H1 (cell line): ENCODE measurements around the gene OLIG2. TPM values are rescaled to one million over a fixed set of nuclear protein-coding genes. Genes with fewer than 3 reads are reported as not detected.

ENCODE experiments used
- CTCF ChIA-PET: fragments of 300-600 bp; sonication (Branson Sonifier 250); formaldehyde crosslinking; loops from one replicate; lab custom pipeline; 2021; ENCODE audit not compliant: partially characterized antibody; lab: Charles Lee
- POLR2A ChIA-PET: fragments of 300-600 bp; sonication (Branson Sonifier 250); formaldehyde crosslinking; loops from one replicate; lab custom pipeline; 2021; ENCODE audit warnings: inconsistent platforms; ENCODE audit not compliant: partially characterized antibody; lab: Charles Lee
- DNase-seq, 2 experiments: peaks; one replicate each; pipeline versions ENCODE4 v3.0.0 to v3.0.0-alpha.2; 2010 to 2022; ENCODE audit warnings: low spot score in 2 of 2, low read depth in 1 of 2, mixed read lengths in 1 of 2
- FAIRE-seq: peaks from 2 replicates; lab custom pipeline; 2011; peaks lifted over from hg19 to GRCh38; lab: Jason Lieb, UNC
- H2AFZ ChIP-seq: 2 replicates; pipeline ENCODE4 v1.8.1; 2012; ENCODE audit warnings: low read length, inconsistent platforms
- H2AK5ac ChIP-seq: 2 replicates; pipeline ENCODE4 v1.6.1; 2013; ENCODE audit warnings: low read depth, low read length
- H2BK120ac ChIP-seq: replicated peaks from 2 replicates; pipeline ENCODE3; 2013; ENCODE audit warnings: low read depth, low read length, inconsistent platforms
- H2BK12ac ChIP-seq: 2 replicates; pipeline ENCODE4 v1.6.1; 2013; ENCODE audit warnings: low read depth, low read length
- H2BK15ac ChIP-seq: 2 replicates; pipeline ENCODE4 v1.6.1; 2013; ENCODE audit warnings: low read length
- H2BK20ac ChIP-seq: 2 replicates; pipeline ENCODE4 v1.6.1; 2013; ENCODE audit warnings: low read length
- H2BK5ac ChIP-seq: 2 replicates; pipeline ENCODE4 v1.6.1; 2013; ENCODE audit warnings: low read depth, low read length
- H3K14ac ChIP-seq: 2 replicates; pipeline ENCODE4 v1.6.1; 2013; ENCODE audit warnings: inconsistent platforms; ENCODE audit not compliant: insufficient read length
- H3K18ac ChIP-seq: 2 replicates; pipeline ENCODE4 v1.6.1; 2013; ENCODE audit warnings: low read length; ENCODE audit errors: extremely low read depth
- H3K23ac ChIP-seq: 2 replicates; pipeline ENCODE4 v1.6.1; 2013; ENCODE audit warnings: inconsistent platforms; ENCODE audit not compliant: insufficient read length
- H3K23me2 ChIP-seq: 2 replicates; pipeline ENCODE4 v1.6.1; 2013; ENCODE audit warnings: low read depth, low read length
- H3K27ac ChIP-seq: 2 replicates; pipeline ENCODE4 v1.6.1; 2011; ENCODE audit warnings: low read depth, low read length, inconsistent platforms
- H3K27me3 ChIP-seq, 4 experiments: replicated peaks in 1 of 4; 1 replicate in 1 of 4; 2 replicates in 3 of 4; pipeline versions ENCODE4 v1.6.1 to v1.8.1; 2011 to 2013; ENCODE audit warnings: low read length in 3 of 4, mild to moderate bottlenecking in 3 of 4, inconsistent platforms in 2 of 4, mixed read lengths in 2 of 4, moderate library complexity in 1 of 4; ENCODE audit not compliant: control insufficient read depth in 3 of 4, insufficient read depth in 3 of 4; ENCODE audit errors: extremely low read depth in 1 of 4
- H3K36me3 ChIP-seq, 4 experiments: 2 replicates each; pipeline versions ENCODE4 v1.6.1 to v1.8.1; 2011 to 2013; ENCODE audit warnings: mild to moderate bottlenecking in 4 of 4, low read length in 3 of 4, moderate library complexity in 2 of 4, control low read depth in 1 of 4, inconsistent platforms in 1 of 4; ENCODE audit not compliant: insufficient read depth in 4 of 4, control insufficient read depth in 2 of 4
- H3K4ac ChIP-seq: replicated peaks from 2 replicates; pipeline ENCODE3; 2013; ENCODE audit warnings: low read length, low read depth, mixed read lengths, inconsistent platforms; ENCODE audit not compliant: insufficient read length
- H3K4me1 ChIP-seq, 4 experiments: replicated peaks in 1 of 4; 1 replicate in 1 of 4; 2 replicates in 3 of 4; pipeline versions ENCODE4 v1.6.1 to v1.8.1; 2011 to 2013; ENCODE audit warnings: low read length in 3 of 4, inconsistent platforms in 2 of 4, mixed read lengths in 1 of 4; ENCODE audit not compliant: insufficient read depth in 4 of 4, control insufficient read depth in 3 of 4
- H3K4me2 ChIP-seq, 2 experiments: 2 replicates each; pipeline versions ENCODE4 v1.6.1 to v1.8.1; 2011 to 2013; ENCODE audit warnings: low read depth in 2 of 2, low read length in 2 of 2, control low read depth in 1 of 2, inconsistent platforms in 1 of 2, mild to moderate bottlenecking in 1 of 2; ENCODE audit not compliant: insufficient read depth in 1 of 2
- H3K4me3 ChIP-seq, 4 experiments: fragments of 200-600, 300-600 bp in 1 of 4; sonication (generic), shearing (Covaris generic), sonication (Bioruptor Twin) in 1 of 4; 2 replicates each; pipeline versions ENCODE4 v1.5.1 to v1.8.1; 2011 to 2016; ENCODE audit warnings: low read length in 4 of 4, low read depth in 3 of 4, control low read depth in 2 of 4, inconsistent platforms in 2 of 4, mild to moderate bottlenecking in 2 of 4, mixed read lengths in 1 of 4, moderate library complexity in 1 of 4; ENCODE audit not compliant: insufficient read depth in 2 of 4; ENCODE audit errors: extremely low read depth in 1 of 4
- H3K56ac ChIP-seq: replicated peaks from 2 replicates; pipeline ENCODE3; 2013; ENCODE audit warnings: low read depth, mild to moderate bottlenecking, mixed read lengths, low read length, inconsistent platforms; ENCODE audit not compliant: insufficient read length
- H3K79me1 ChIP-seq: 2 replicates; pipeline ENCODE4 v1.6.1; 2013; ENCODE audit warnings: low read depth, low read length, control low read depth
- H3K79me2 ChIP-seq, 2 experiments: 2 replicates each; pipeline versions ENCODE4 v1.6.1 to v1.8.1; 2012 to 2013; ENCODE audit warnings: low read length in 2 of 2, mild to moderate bottlenecking in 2 of 2, inconsistent platforms in 1 of 2; ENCODE audit not compliant: insufficient read depth in 2 of 2, control insufficient read depth in 1 of 2
- H3K9ac ChIP-seq, 4 experiments: replicated peaks in 1 of 4; 1 replicate in 1 of 4; 2 replicates in 3 of 4; pipeline versions ENCODE4 v1.6.1 to v1.8.1; 2011 to 2013; ENCODE audit warnings: low read depth in 3 of 4, low read length in 3 of 4, control low read depth in 2 of 4, mild to moderate bottlenecking in 2 of 4, moderate library complexity in 2 of 4, inconsistent platforms in 1 of 4; ENCODE audit errors: extremely low read depth in 1 of 4
- H3K9me3 ChIP-seq, 2 experiments: 2 replicates each; pipeline versions ENCODE4 v1.6.1 to v1.8.1; 2012 to 2013; ENCODE audit warnings: mild to moderate bottlenecking in 2 of 2, moderate library complexity in 2 of 2, control low read depth in 1 of 2, inconsistent platforms in 1 of 2, low read depth in 1 of 2, low read length in 1 of 2, mixed read lengths in 1 of 2; ENCODE audit not compliant: insufficient read depth in 2 of 2
- H4K20me1 ChIP-seq, 2 experiments: replicated peaks in 1 of 2; 2 replicates each; pipeline versions ENCODE3 to v1.8.1; 2011 to 2013; ENCODE audit warnings: inconsistent platforms in 2 of 2, low read length in 2 of 2, mild to moderate bottlenecking in 1 of 2; ENCODE audit not compliant: insufficient read depth in 2 of 2, control insufficient read depth in 1 of 2
- H4K5ac ChIP-seq: 2 replicates; pipeline ENCODE4 v1.6.1; 2013; ENCODE audit warnings: low read length, low read depth, mixed read lengths, inconsistent platforms; ENCODE audit not compliant: insufficient read length
- H4K8ac ChIP-seq: 2 replicates; pipeline ENCODE4 v1.8.0; 2013; ENCODE audit warnings: mild to moderate bottlenecking, moderate library complexity, low read length, inconsistent platforms; ENCODE audit not compliant: insufficient read depth; ENCODE audit errors: extremely low read depth
- H4K91ac ChIP-seq: replicated peaks from 2 replicates; pipeline ENCODE3; 2013; ENCODE audit warnings: low read length, mixed read lengths, inconsistent platforms; ENCODE audit not compliant: insufficient read length
- EZH2 ChIP-seq: fragments of 200-600 bp; sonication (generic); IDR thresholded peaks from 2 replicates; pipeline ENCODE4 v1.7.1; 2012; ENCODE audit warnings: low read depth, mild to moderate bottlenecking, moderate library complexity, low read length, inconsistent platforms; ENCODE audit not compliant: severe bottlenecking
- POLR2A ChIP-seq, 2 experiments: IDR thresholded peaks; 1 replicate in 1 of 2; 2 replicates in 1 of 2; pipeline ENCODE4 v1.6.1; 2011; ENCODE audit warnings: low read depth in 2 of 2, low read length in 2 of 2, mild to moderate bottlenecking in 2 of 2; ENCODE audit errors: control extremely low read depth in 1 of 2
- RNF2 ChIP-seq: fragments of 200-900, 300-1000 bp; sonication (generic); IDR thresholded peaks from 2 replicates; pipeline ENCODE4 v1.7.1; 2016; ENCODE audit warnings: borderline replicate concordance, low read depth, mild to moderate bottlenecking, antibody characterized with exemption, low read length; ENCODE audit not compliant: poor library complexity, severe bottlenecking; ENCODE audit errors: missing control alignments
- SP1 ChIP-seq: IDR thresholded peaks from 2 replicates; pipeline ENCODE4 v1.6.1; 2011; ENCODE audit warnings: low read depth, low read length
- TEAD4 ChIP-seq: IDR thresholded peaks from 2 replicates; pipeline ENCODE4 v1.6.1; 2012; ENCODE audit warnings: low read depth, low read length, inconsistent platforms, mixed read lengths
- WGBS, 2 experiments: shearing (Covaris generic) in 1 of 2; methylation state at CpG; one replicate each; pipeline versions ENCODE4 v1.1.6 to v1.1.7; 2013 to 2015; ENCODE audit warnings: low lambda C conversion rate in 2 of 2, mixed read lengths in 2 of 2, inconsistent platforms in 1 of 2, low coverage in 1 of 2, missing lambda C conversion rate in 1 of 2; ENCODE audit not compliant: insufficient replicate concordance in 2 of 2, insufficient coverage in 1 of 2, insufficient read length in 1 of 2; ENCODE audit errors: extremely low coverage in 1 of 2, missing lambda C conversion rate in 1 of 2; 5-methylcytosine and 5-hydroxymethylcytosine counted together
- polyA plus RNA-seq, 7 experiments: library from polyadenylated mRNA; depleted of rRNA in 3 of 7; stranded (reverse) in 5 of 7; unstranded in 2 of 7; fragments of >200 nt in 5 of 7; fragments of 200-250 nt in 2 of 7; gene quantifications; 1 replicate in 5 of 7; 2 replicates in 1 of 7; 4 replicates in 1 of 7; pipeline versions ENCODE4 v1.2.1 to v1.2.3, GENCODE V29; 2011 to 2013; ENCODE audit warnings: missing spikeins in 2 of 7, mixed read lengths in 2 of 7
- total RNA-seq: library from RNA; stranded (reverse); fragmentation: NEBNext Ultra II Directional; extraction: Animal tissue kit (Norgen Biotek cat#: 25700); gene quantifications from 2 replicates; pipeline ENCODE4 v1.2.1, GENCODE V29; 2021
- TF ChIP-seq, protein P1 (sequence below): IDR thresholded peaks from 2 replicates; pipeline ENCODE4 v1.6.1; 2012; ENCODE audit warnings: inconsistent platforms

Gene OLIG2
- total and polyA plus RNA-seq, 2 of the 8 experiments (the other 6 are each of a cell fraction or from before 2014, with no cell fraction given), result 0.79 TPM; not detected in 1

DNA sequence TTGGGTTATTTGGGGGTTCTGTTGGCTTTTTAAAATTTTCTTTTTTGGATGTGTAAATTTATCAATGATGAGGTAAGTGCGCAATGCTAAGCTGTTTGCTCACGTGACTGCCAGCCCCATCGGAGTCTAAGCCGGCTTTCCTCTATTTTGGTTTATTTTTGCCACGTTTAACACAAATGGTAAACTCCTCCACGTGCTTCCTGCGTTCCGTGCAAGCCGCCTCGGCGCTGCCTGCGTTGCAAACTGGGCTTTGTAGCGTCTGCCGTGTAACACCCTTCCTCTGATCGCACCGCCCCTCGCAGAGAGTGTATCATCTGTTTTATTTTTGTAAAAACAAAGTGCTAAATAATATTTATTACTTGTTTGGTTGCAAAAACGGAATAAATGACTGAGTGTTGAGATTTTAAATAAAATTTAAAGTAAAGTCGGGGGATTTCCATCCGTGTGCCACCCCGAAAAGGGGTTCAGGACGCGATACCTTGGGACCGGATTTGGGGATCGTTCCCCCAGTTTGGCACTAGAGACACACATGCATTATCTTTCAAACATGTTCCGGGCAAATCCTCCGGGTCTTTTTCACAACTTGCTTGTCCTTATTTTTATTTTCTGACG lies 3.1 kb downstream of the OLIG2 start:
- H2BK12ac ChIP-seq, result no peak overlapping the region
- no peak overlapping the region for H2BK5ac ChIP-seq
- H2BK15ac ChIP-seq, result no peak overlapping the region
- no peak overlapping the region for H3K14ac ChIP-seq
- peaks cover 9% of the 10 kb centered on the region for H3K23me2 ChIP-seq
- H3K4ac ChIP-seq, result no peak overlapping the region
- H4K5ac ChIP-seq, result no peak overlapping the region
- H2BK120ac ChIP-seq, result no peak overlapping the region
- no peak overlapping the region; the same call in 1 of the 2 replicates for H4K8ac ChIP-seq
- CTCF ChIA-PET, result interaction anchor here (1.7 to 2.9 kb wide), 2 partner anchors 9 to 34 kb away, joined by 5 to 7 read pairs; no protein-coding TSS in a partner anchor
- H3K79me2 ChIP-seq, result no peaks in the 10 kb centered on the region
- peaks cover 90 to 99% (median 98%) of the 10 kb centered on the region in 4 experiments for H3K27me3 ChIP-seq
- DNase-seq (peak in 1 of 2 experiments; percentile 48), FAIRE-seq (no peak)
- H3K4me2 ChIP-seq, result peak overlapping the region; percentile 31 to 40
- POLR2A ChIA-PET, result interaction anchor here (1.3 kb wide), 1 partner anchor 451 kb away, joined by 3 read pairs; the partner anchor contains the start of gene TMEM50B
- 28 to 100% methylated on average over 1 to 28 of the region's 28 CpGs for WGBS, 2 experiments
- no peak overlapping the region for H3K18ac ChIP-seq
- no peak overlapping the region for H4K91ac ChIP-seq
- H4K20me1 ChIP-seq, result peaks cover 14 to 21% of the 10 kb centered on the region in 2 experiments
- peak; percentile 77 for TF ChIP-seq RNF2
- TF ChIP-seq POLR2A (IDR thresholded peaks at IDR 0.05; ENCODE audit: control extremely low read depth in 1 of 2, low read depth in 2 of 2, low read length in 2 of 2), result no peak
- TF ChIP-seq, protein P1, sequence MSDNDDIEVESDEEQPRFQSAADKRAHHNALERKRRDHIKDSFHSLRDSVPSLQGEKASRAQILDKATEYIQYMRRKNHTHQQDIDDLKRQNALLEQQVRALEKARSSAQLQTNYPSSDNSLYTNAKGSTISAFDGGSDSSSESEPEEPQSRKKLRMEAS, result peak; percentile 53
- 0 out of 2 replicates have a peak, but pooled peaks have one; percentile 21 for TF ChIP-seq SP1
- TF ChIP-seq EZH2, result peak; percentile 0
- TF ChIP-seq TEAD4, result no peak
- no peak overlapping the region for H3K9ac ChIP-seq
- peaks cover 0 to 5% (median 0%) of the 10 kb centered on the region in 4 experiments; a peak in 1 of 8 replicates for H3K36me3 ChIP-seq
- peaks cover 6 to 32% (median 23%) of the 10 kb centered on the region in 4 experiments for H3K4me1 ChIP-seq
- H2AK5ac ChIP-seq, result no peak overlapping the region
- H3K4me3 ChIP-seq, result peak overlapping the region in 2 of 4 experiments; percentile 7 to 25; a peak in 4 of 8 replicates
- no peaks in the 10 kb centered on the region for H3K9me3 ChIP-seq
- H2BK20ac ChIP-seq, result 0 out of 2 replicates have a peak overlapping the region, but pooled peaks have one; percentile 21
- H2AFZ ChIP-seq, result no peak overlapping the region
- H3K56ac ChIP-seq, result no peak overlapping the region
- H3K27ac ChIP-seq, result no peak overlapping the region
- no peak overlapping the region for H3K23ac ChIP-seq
- no peaks in the 10 kb centered on the region for H3K79me1 ChIP-seq
